Measurements from ENCODE around the gene TLE2.
A peak's percentile ranks its signal among the peaks of the same experiment; 100 is the strongest.

DNA sequence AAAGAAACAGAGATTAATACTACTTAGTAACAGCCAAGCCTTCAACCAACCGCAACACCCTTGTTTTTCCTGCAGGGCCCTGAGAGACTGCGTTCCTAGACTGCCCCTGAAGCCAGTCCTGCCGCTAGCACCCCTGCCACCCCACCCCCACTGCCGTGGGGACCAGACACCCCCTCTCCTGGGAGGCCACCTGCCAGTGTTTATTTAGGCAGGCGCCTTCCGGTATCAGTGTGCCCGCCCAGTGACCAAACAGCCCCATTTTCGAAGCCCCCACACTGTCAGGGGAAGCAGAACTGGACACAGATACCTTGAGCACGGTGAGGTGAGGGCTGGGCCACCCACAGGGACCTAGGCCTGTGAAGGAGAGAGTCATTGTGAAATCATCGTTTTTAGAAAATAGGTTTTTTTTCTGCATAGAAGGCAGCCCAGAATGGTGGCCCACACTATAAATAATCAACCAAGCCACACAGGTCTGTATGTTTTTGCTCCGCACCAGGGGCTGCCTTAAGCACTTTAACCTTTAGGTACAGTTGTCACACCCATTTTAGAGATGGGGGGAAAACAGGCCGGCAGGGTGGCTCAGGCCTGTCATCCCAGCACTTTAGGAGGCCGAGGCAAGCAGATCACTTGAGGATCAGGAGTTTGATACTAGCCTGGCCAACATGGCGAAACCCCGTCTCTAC lies 36.7 kb upstream of the TLE2 start:
- TF ChIP-seq POLR2A (IDR thresholded peaks at IDR 0.05) (peak in 1 of 3 donors; percentile 17), CTCF (IDR thresholded peaks at IDR 0.05) (peak in 1 of 7 experiments; percentile 14)
